CD14-positive monocyte (primary cell): ENCODE measurements around the gene ST3GAL3. TPM values are rescaled to one million over a fixed set of nuclear protein-coding genes. Genes with fewer than 3 reads are reported as not detected.

Experiments
- DNase-seq, 3 donors: peaks; one replicate each; pipeline ENCODE4 v3.0.0-alpha.2; 2011 to 2022
- H2AFZ ChIP-seq: 2 replicates; pipeline ENCODE4 v1.6.0; 2012; ENCODE audit warnings: mild to moderate bottlenecking, low read depth, low read length, inconsistent platforms; ENCODE audit not compliant: insufficient read depth, poor library complexity, severe bottlenecking
- H3K27ac ChIP-seq, 2 donors: 1 replicate in 1 of 2; 2 replicates in 1 of 2; pipeline ENCODE4 v1.5.1; 2012 to 2013; ENCODE audit warnings: low read length in 2 of 2, control low read depth in 1 of 2, inconsistent platforms in 1 of 2, low read depth in 1 of 2, mild to moderate bottlenecking in 1 of 2
- H3K27me3 ChIP-seq, 2 donors: one replicate each; pipeline versions ENCODE4 v1.6.0 to v1.6.1; 2011 to 2013; ENCODE audit warnings: low read length in 2 of 2; ENCODE audit not compliant: control insufficient read depth in 2 of 2, insufficient read depth in 2 of 2
- H3K36me3 ChIP-seq, 2 donors: replicated peaks in 1 of 2; 1 replicate in 1 of 2; 2 replicates in 1 of 2; pipeline versions ENCODE4 v1.5.1 to v1.6.1; 2012 to 2013; ENCODE audit warnings: low read length in 2 of 2, control low read depth in 1 of 2, inconsistent platforms in 1 of 2, mild to moderate bottlenecking in 1 of 2; ENCODE audit not compliant: insufficient read depth in 2 of 2, control insufficient read depth in 1 of 2
- H3K4me1 ChIP-seq, 2 donors: 1 replicate in 1 of 2; 2 replicates in 1 of 2; pipeline versions ENCODE4 v1.5.1 to v1.6.1; 2012 to 2013; ENCODE audit warnings: low read length in 2 of 2, control low read depth in 1 of 2, inconsistent platforms in 1 of 2, mild to moderate bottlenecking in 1 of 2, moderate library complexity in 1 of 2; ENCODE audit not compliant: insufficient read depth in 2 of 2, control insufficient read depth in 1 of 2
- H3K4me2 ChIP-seq: replicated peaks from 2 replicates; pipeline ENCODE3; 2012; ENCODE audit warnings: low read length, moderate library complexity, mild to moderate bottlenecking; ENCODE audit not compliant: poor library complexity, severe bottlenecking; ENCODE audit errors: extremely low read depth
- H3K4me3 ChIP-seq, 3 experiments: fragments of 200-600 bp in 1 of 3; sonication (generic) in 1 of 3; replicated peaks in 1 of 3; 1 replicate in 2 of 3; 2 replicates in 1 of 3; pipeline ENCODE4 v1.5.1; 2011 to 2013; ENCODE audit warnings: low read length in 3 of 3, mild to moderate bottlenecking in 3 of 3, control low read depth in 2 of 3, low read depth in 2 of 3, inconsistent platforms in 1 of 3, moderate library complexity in 1 of 3
- H3K79me2 ChIP-seq: 2 replicates; pipeline ENCODE4 v1.6.0; 2012; ENCODE audit warnings: mild to moderate bottlenecking, control low read depth, inconsistent platforms, low read length, moderate library complexity; ENCODE audit not compliant: insufficient read depth
- H3K9ac ChIP-seq: 2 replicates; pipeline ENCODE4 v1.6.0; 2017; ENCODE audit warnings: low read length, mild to moderate bottlenecking; ENCODE audit not compliant: insufficient read depth, poor library complexity, severe bottlenecking
- H3K9me3 ChIP-seq, 2 donors: replicated peaks in 1 of 2; 1 replicate in 1 of 2; 2 replicates in 1 of 2; pipeline versions ENCODE4 v1.5.1 to v1.6.1; 2012 to 2013; ENCODE audit warnings: low read length in 2 of 2, control low read depth in 1 of 2; ENCODE audit not compliant: control insufficient read depth in 1 of 2, insufficient read depth in 1 of 2
- H4K20me1 ChIP-seq: 2 replicates; pipeline ENCODE4 v1.6.0; 2012; ENCODE audit warnings: mild to moderate bottlenecking, low read length, control low read depth, moderate library complexity; ENCODE audit not compliant: insufficient read depth
- H3K27ac Mint-ChIP-seq, 7 donors: one replicate each; pipeline ENCODE4 v1.8.0; 2020; ENCODE audit warnings: mild to moderate bottlenecking in 7 of 7, mixed read lengths in 7 of 7, moderate library complexity in 6 of 7, inconsistent platforms in 2 of 7
- H3K27me3 Mint-ChIP-seq, 3 donors: one replicate each; pipeline ENCODE4 v1.8.0; 2021 to 2022; ENCODE audit warnings: low read depth in 3 of 3, mild to moderate bottlenecking in 3 of 3, mixed read lengths in 3 of 3, moderate library complexity in 3 of 3, inconsistent platforms in 1 of 3
- H3K36me3 Mint-ChIP-seq, 2 donors: one replicate each; pipeline ENCODE4 v1.8.0; 2020; ENCODE audit warnings: mixed read lengths in 2 of 2, inconsistent platforms in 1 of 2, mild to moderate bottlenecking in 1 of 2
- H3K4me1 Mint-ChIP-seq: one replicate; pipeline ENCODE4 v1.8.0; 2020; ENCODE audit warnings: mild to moderate bottlenecking, mixed read lengths
- H3K4me3 Mint-ChIP-seq, 2 donors: one replicate each; pipeline ENCODE4 v1.8.0; 2020; ENCODE audit warnings: mild to moderate bottlenecking in 2 of 2, mixed read lengths in 2 of 2, moderate library complexity in 1 of 2
- H3K9me3 Mint-ChIP-seq, 7 donors: one replicate each; pipeline ENCODE4 v1.8.0; 2020 to 2022; ENCODE audit warnings: mixed read lengths in 7 of 7, mild to moderate bottlenecking in 6 of 7, moderate library complexity in 6 of 7, inconsistent platforms in 2 of 7
- CTCF ChIP-seq: fragments of 200-600 bp; IDR thresholded peaks from one replicate; pipeline ENCODE4 v1.8.0; 2022; ENCODE audit warnings: antibody characterized with exemption, mild to moderate bottlenecking
- WGBS: methylation state at CpG from one replicate; pipeline ENCODE4 v1.1.5; 2013; ENCODE audit warnings: missing lambda C conversion rate; ENCODE audit not compliant: insufficient coverage; 5-methylcytosine and 5-hydroxymethylcytosine counted together
- intact Hi-C, 2 donors: fragments of 100-400 bp; cut with micrococcal nuclease; formaldehyde crosslinking; loops; one replicate each; pipeline versions ENCODE4 v1.15.0 to v1.15.1; 2023
- polyA plus RNA-seq, 3 donors: library from polyadenylated mRNA; depleted of rRNA in 1 of 3; unstranded in 2 of 3; stranded (reverse) in 1 of 3; fragments of 300-500 nt in 2 of 3; fragments of >200 nt in 1 of 3; fragmentation: Illumina TruSeq in 2 of 3; gene quantifications; 1 replicate in 2 of 3; 2 replicates in 1 of 3; pipeline ENCODE4 v1.2.3, GENCODE V29; 2012 to 2021

ST3GAL3 gene
- polyA plus RNA-seq, 3 donors = 1.6 to 4.5 (median 2.1) TPM

GRCh38 chr1:43747736-43748135, 40.4 kb downstream of the ST3GAL3 start:
- H3K4me2 ChIP-seq = no peak overlapping the region
- H4K20me1 ChIP-seq = no peaks in the 10 kb centered on the region
- H3K9me3 ChIP-seq = no peaks in the 10 kb centered on the region
- H3K9ac ChIP-seq = no peak overlapping the region
- Mint-ChIP-seq H3K9me3 (peaks cover 0 to 6% (median 0%) of the 10 kb centered on the region in 7 donors), H3K4me1 (no peaks in the 10 kb centered on the region), H3K36me3 (peaks cover 20 to 24% of the 10 kb centered on the region in 2 donors), H3K27me3 (peaks cover 0 to 4% (median 0%) of the 10 kb centered on the region in 3 donors), H3K4me3 (no peak overlapping the region), H3K27ac (no peak overlapping the region)
- peaks cover 0 to 25% of the 10 kb centered on the region in 2 donors for H3K36me3 ChIP-seq
- no peak overlapping the region for H3K27ac ChIP-seq
- no peak overlapping the region for H2AFZ ChIP-seq
- H3K27me3 ChIP-seq = no peaks in the 10 kb centered on the region
- no peak for DNase-seq
- no peak for TF ChIP-seq CTCF
- 100% methylated on average over 1 of the region's 4 CpGs for WGBS
- H3K79me2 ChIP-seq = no peaks in the 10 kb centered on the region
- no peak overlapping the region for H3K4me3 ChIP-seq
- no peaks in the 10 kb centered on the region for H3K4me1 ChIP-seq
- intact Hi-C loops = no loop called here

GRCh38 chr1:43750083-43750482, 42.7 kb downstream of the ST3GAL3 start:
- Mint-ChIP-seq H3K9me3 (peaks cover 0 to 6% (median 0%) of the 10 kb centered on the region in 7 donors), H3K4me3 (no peak overlapping the region), H3K4me1 (no peaks in the 10 kb centered on the region), H3K36me3 (peaks cover 24 to 28% of the 10 kb centered on the region in 2 donors), H3K27me3 (no peaks in the 10 kb centered on the region), H3K27ac (no peak overlapping the region)
- no peak for TF ChIP-seq CTCF
- peaks cover 0 to 17% of the 10 kb centered on the region in 2 donors for H3K36me3 ChIP-seq
- H3K4me3 ChIP-seq = no peak overlapping the region
- DNase-seq = no peak
- no peak overlapping the region for H3K4me2 ChIP-seq
- WGBS = no CpG with 5 or more reads among the region's 1 CpG
- no peak overlapping the region for H3K9ac ChIP-seq
- no peaks in the 10 kb centered on the region for H4K20me1 ChIP-seq
- no peaks in the 10 kb centered on the region for H3K27me3 ChIP-seq
- H3K9me3 ChIP-seq = no peaks in the 10 kb centered on the region
- intact Hi-C loops = no loop called here
- H3K4me1 ChIP-seq = no peaks in the 10 kb centered on the region
- H3K79me2 ChIP-seq = no peaks in the 10 kb centered on the region
- H2AFZ ChIP-seq = no peak overlapping the region
- no peak overlapping the region for H3K27ac ChIP-seq
